NCI-H2196 treated with DMSO at 0.1 percent for 48 hours (cell line): ENCODE data around the gene LIN28A.

Experiments used
- DNase-seq: peaks from one replicate; lab custom pipeline; 2025; ENCODE audit not compliant: unreplicated experiment; lab: John Stamatoyannopoulos, UW

The LIN28A gene

GRCh38 chr1:26478159-26478558, 67.5 kb downstream of the LIN28A start:
- no peak for DNase-seq

GRCh38 chr1:26478988-26479387, 68.4 kb downstream of the LIN28A start:
- no peak for DNase-seq
